Panc1 (cell line): ENCODE results near the gene AKAP6. TPM values are rescaled to one million over a fixed set of nuclear protein-coding genes. Genes with fewer than 3 reads are reported as not detected.

Experiments used
- ATAC-seq: fragments of 200-7000 bp; cut with Tn5 transposase; 2 replicates; pipeline ENCODE4 v1.9.1; 2020; ENCODE audit warnings: mild to moderate bottlenecking, moderate library complexity
- BruUV-seq: library from RNA; stranded (reverse); fragments of 400-500 nt; replicated peaks from 2 replicates; lab custom pipeline; 2021; lab: Mats Ljungman, UMichigan
- CTCF ChIA-PET: fragments of 300-600 bp; sonication (Branson Sonifier 250); formaldehyde crosslinking; loops from one replicate; lab custom pipeline; 2022; ENCODE audit warnings: antibody characterized with exemption; lab: Charles Lee
- POLR2A ChIA-PET: fragments of 300-600 bp; sonication (Branson Sonifier 250); formaldehyde crosslinking; loops from one replicate; lab custom pipeline; 2022; ENCODE audit warnings: antibody characterized with exemption; lab: Charles Lee
- DNase-seq: peaks from one replicate; pipeline ENCODE4 v3.0.0-alpha.2; 2010; ENCODE audit warnings: low read depth, low spot score
- H3K27ac ChIP-seq: 2 replicates; pipeline ENCODE4 v1.5.1; 2011; ENCODE audit warnings: mild to moderate bottlenecking, low read length, inconsistent platforms
- H3K27me3 ChIP-seq: fragments of 200-500 bp; sonication (Bioruptor generic); 2 replicates; pipeline ENCODE4 v1.6.0; 2014; ENCODE audit warnings: low read length, inconsistent platforms; ENCODE audit not compliant: control insufficient read depth, insufficient read depth
- H3K36me3 ChIP-seq: fragments of 200-500 bp; sonication (Bioruptor generic); 2 replicates; pipeline ENCODE4 v1.5.1; 2014; ENCODE audit warnings: inconsistent platforms, mild to moderate bottlenecking, low read length, moderate library complexity; ENCODE audit not compliant: control insufficient read depth, insufficient read depth
- H3K4me1 ChIP-seq: 2 replicates; pipeline ENCODE4 v1.5.1; 2011; ENCODE audit warnings: inconsistent platforms, mild to moderate bottlenecking, low read length, moderate library complexity; ENCODE audit not compliant: control insufficient read depth, insufficient read depth
- H3K4me3 ChIP-seq, 2 experiments: 2 replicates each; pipeline ENCODE4 v1.5.1; 2011 to 2012; ENCODE audit warnings: low read depth in 2 of 2, low read length in 2 of 2, mild to moderate bottlenecking in 2 of 2, inconsistent platforms in 1 of 2, moderate library complexity in 1 of 2
- H3K9me3 ChIP-seq: fragments of 200-500 bp; sonication (Bioruptor generic); 2 replicates; pipeline ENCODE4 v1.5.1; 2014; ENCODE audit warnings: low read depth, mild to moderate bottlenecking, inconsistent platforms, low read length, moderate library complexity; ENCODE audit not compliant: control insufficient read depth, insufficient read depth
- CTCF ChIP-seq: fragments of 450-650 bp; IDR thresholded peaks from 2 replicates; pipeline ENCODE4 v1.5.1; 2017; ENCODE audit warnings: mild to moderate bottlenecking
- POLR2AphosphoS5 ChIP-seq: IDR thresholded peaks from 2 replicates; pipeline ENCODE4 v1.6.1; 2012; ENCODE audit warnings: mild to moderate bottlenecking, low read depth, low read length, moderate library complexity
- REST ChIP-seq, 2 experiments: IDR thresholded peaks; 2 replicates each; pipeline ENCODE4 v1.6.1; 2011 to 2012; ENCODE audit warnings: low read depth in 2 of 2, control low read depth in 1 of 2, low read length in 1 of 2, mild to moderate bottlenecking in 1 of 2, moderate library complexity in 1 of 2; ENCODE audit not compliant: insufficient read depth in 1 of 2
- SIN3A ChIP-seq: IDR thresholded peaks from 2 replicates; pipeline ENCODE4 v1.6.1; 2012; ENCODE audit warnings: low read depth, mild to moderate bottlenecking, low read length, moderate library complexity, borderline replicate concordance; ENCODE audit not compliant: insufficient read depth
- TCF7L2 ChIP-seq: IDR thresholded peaks from 2 replicates; pipeline ENCODE4 v1.6.1; 2011; ENCODE audit warnings: mild to moderate bottlenecking, low read depth, low read length, inconsistent platforms
- in situ Hi-C: cut with HindIII; loops from 2 replicates; pipeline ENCODE4 v1.10.0; 2016; ENCODE audit warnings: low sequenced_read_pairs, low pct_unique_long_range_greater_than_20kb
- intact Hi-C: fragments of 100-400 bp; cut with micrococcal nuclease; formaldehyde crosslinking; loops from one replicate; pipeline ENCODE4 v1.10.0; 2022; ENCODE audit not compliant: unreplicated experiment
- total RNA-seq: library from RNA; stranded (reverse); gene quantifications from one replicate; pipeline ENCODE4 v1.2.1, GENCODE V29; 2021; ENCODE audit not compliant: unreplicated experiment

AKAP6 gene
- total RNA-seq, 1 experiment from 2014 or later, result 0.82 TPM

GRCh38 chr14:32417956-32418552 lies 89.0 kb downstream of the AKAP6 start:
- no peaks in the 10 kb centered on the region for H3K4me1 ChIP-seq
- H3K9me3 ChIP-seq, result no peaks in the 10 kb centered on the region
- ChIA-PET CTCF (no interaction called here), POLR2A (no interaction called here)
- BruUV-seq, result no TSS peak
- H3K27ac ChIP-seq, result no peak overlapping the region
- in situ Hi-C loops (no loop called here), intact Hi-C loops (no loop called here)
- DNase-seq (no peak), ATAC-seq (no peak)
- H3K36me3 ChIP-seq, result no peaks in the 10 kb centered on the region
- H3K4me3 ChIP-seq, result no peak overlapping the region
- H3K27me3 ChIP-seq, result no peaks in the 10 kb centered on the region
- TF ChIP-seq POLR2AphosphoS5 (no peak), SIN3A (no peak), REST (IDR thresholded peaks at IDR 0.05; ENCODE audit: insufficient read depth in 1 of 2, low read depth in 2 of 2, low read length in 1 of 2) (no peak), CTCF (no peak), TCF7L2 (no peak)

GRCh38 chr14:32419429-32419828 lies 90.3 kb downstream of the AKAP6 start:
- Histone ChIP-seq H3K4me3 (no peak overlapping the region), H3K27me3 (no peaks in the 10 kb centered on the region), H3K9me3 (no peaks in the 10 kb centered on the region), H3K4me1 (no peaks in the 10 kb centered on the region), H3K27ac (no peak overlapping the region), H3K36me3 (no peaks in the 10 kb centered on the region)
- no peak for TF ChIP-seq TCF7L2
- no peak for TF ChIP-seq REST (IDR thresholded peaks at IDR 0.05; ENCODE audit: insufficient read depth in 1 of 2, low read depth in 2 of 2, low read length in 1 of 2)
- TF ChIP-seq SIN3A, result no peak
- no peak for TF ChIP-seq CTCF
- TF ChIP-seq POLR2AphosphoS5, result no peak
- intact Hi-C loops (no loop called here), in situ Hi-C loops (no loop called here)
- ChIA-PET CTCF (no interaction called here), POLR2A (no interaction called here)
- no TSS peak for BruUV-seq
- ATAC-seq (no peak), DNase-seq (no peak)
